ENCODE results near the gene SLC16A10.

- TF ChIP-seq EZH2 (IDR thresholded peaks at IDR 0.05; ENCODE audit: low read length): no peak
- TF ChIP-seq CTCF (optimal IDR thresholded peaks at IDR 0.05 in 1 of 3, IDR thresholded peaks at IDR 0.05 in 1 of 3, conservative IDR thresholded peaks at IDR 0.05 in 1 of 3; ENCODE audit: extremely low read depth in 1 of 3, insufficient read depth in 2 of 3, low read length in 3 of 3): no peak
These were observed 96.6 kb downstream of the SLC16A10 start for GRCh38 chr6:111183702-111184517.
